Ascending aorta (tissue), 2 donors: Measurements from ENCODE around the gene HSP90AB1. TPM values are rescaled to one million over a fixed set of nuclear protein-coding genes. Genes with fewer than 3 reads are reported as not detected.

ENCODE experiments used
- DNase-seq, 2 donors: peaks; one replicate each; pipeline ENCODE4 v3.0.0-alpha.2; 2019; ENCODE audit warnings: low spot score in 2 of 2
- H3K27ac ChIP-seq, 2 donors: fragments of 200-600 bp; sonication (generic); one replicate each; pipeline ENCODE4 v1.5.1; 2016 to 2017; ENCODE audit warnings: mild to moderate bottlenecking in 1 of 2
- H3K27me3 ChIP-seq: fragments of 200-600 bp; sonication (generic); one replicate; pipeline ENCODE4 v1.5.1; 2017
- H3K36me3 ChIP-seq, 2 donors: fragments of 200-600 bp; sonication (generic); one replicate each; pipeline ENCODE4 v1.5.1; 2016
- H3K4me1 ChIP-seq, 2 donors: fragments of 200-600 bp; sonication (generic); one replicate each; pipeline ENCODE4 v1.5.1; 2016 to 2017; ENCODE audit warnings: mild to moderate bottlenecking in 1 of 2
- H3K4me3 ChIP-seq, 2 donors: fragments of 200-600 bp; sonication (generic); one replicate each; pipeline ENCODE4 v1.5.1; 2016 to 2017; ENCODE audit warnings: mild to moderate bottlenecking in 1 of 2
- H3K9me3 ChIP-seq, 2 donors: fragments of 200-600 bp; sonication (generic); one replicate each; pipeline ENCODE4 v1.5.1; 2016
- intact Hi-C: fragments of 100-400 bp; cut with DNase I; formaldehyde crosslinking; loops from one replicate; pipeline ENCODE4 v1.15.1; 2023
- total RNA-seq: library from RNA; depleted of rRNA; stranded (reverse); fragments of >200 nt; gene quantifications from one replicate; pipeline ENCODE4 v1.1.0, GENCODE V29; 2016
- TF ChIP-seq, protein P1 (sequence below), 3 experiments: fragments of 200-600 bp in 2 of 3; fragments of 450-650 bp in 1 of 3; sonication (generic) in 2 of 3; IDR thresholded peaks; one replicate each; pipeline ENCODE4 v1.5.1; 2016 to 2019; ENCODE audit warnings: antibody characterized with exemption in 3 of 3, mild to moderate bottlenecking in 1 of 3, moderate library complexity in 1 of 3

Gene HSP90AB1
- total RNA-seq, 1 donor from 2014 or later, result 354 TPM

DNA sequence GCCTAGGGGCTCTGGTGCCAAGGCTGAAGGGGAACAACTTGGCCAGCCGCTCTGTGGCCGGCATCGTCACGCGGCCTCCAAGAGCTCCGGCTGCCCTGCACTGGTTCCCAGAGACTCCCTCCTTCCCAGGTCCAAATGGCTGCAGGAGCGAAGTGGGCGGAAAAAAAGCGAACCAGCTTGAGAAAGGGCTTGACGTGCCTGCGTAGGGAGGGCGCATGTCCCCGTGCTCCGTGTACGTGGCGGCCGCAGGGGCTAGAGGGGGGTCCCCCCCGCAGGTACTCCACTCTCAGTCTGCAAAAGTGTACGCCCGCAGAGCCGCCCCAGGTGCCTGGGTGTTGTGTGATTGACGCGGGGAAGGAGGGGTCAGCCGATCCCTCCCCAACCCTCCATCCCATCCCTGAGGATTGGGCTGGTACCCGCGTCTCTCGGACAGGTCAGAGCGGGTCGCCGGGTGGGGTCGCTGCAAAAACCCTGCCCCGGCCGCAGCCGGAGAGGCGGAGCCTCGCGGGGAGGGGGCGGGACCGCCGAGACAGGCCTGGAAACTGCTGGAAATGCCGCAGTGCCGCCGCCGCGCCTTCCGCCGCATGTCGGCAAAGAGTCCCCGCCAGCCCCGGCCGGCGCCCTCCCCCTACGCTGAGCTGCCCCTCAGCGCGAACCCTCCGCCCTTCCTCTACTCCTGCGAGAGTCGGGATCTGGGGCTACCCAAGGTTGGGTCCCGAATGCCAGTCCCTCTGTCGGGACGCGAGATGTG is 814 bp upstream of the HSP90AB1 start:
- no peaks in the 10 kb centered on the region for H3K9me3 ChIP-seq
- TF ChIP-seq, protein P1, sequence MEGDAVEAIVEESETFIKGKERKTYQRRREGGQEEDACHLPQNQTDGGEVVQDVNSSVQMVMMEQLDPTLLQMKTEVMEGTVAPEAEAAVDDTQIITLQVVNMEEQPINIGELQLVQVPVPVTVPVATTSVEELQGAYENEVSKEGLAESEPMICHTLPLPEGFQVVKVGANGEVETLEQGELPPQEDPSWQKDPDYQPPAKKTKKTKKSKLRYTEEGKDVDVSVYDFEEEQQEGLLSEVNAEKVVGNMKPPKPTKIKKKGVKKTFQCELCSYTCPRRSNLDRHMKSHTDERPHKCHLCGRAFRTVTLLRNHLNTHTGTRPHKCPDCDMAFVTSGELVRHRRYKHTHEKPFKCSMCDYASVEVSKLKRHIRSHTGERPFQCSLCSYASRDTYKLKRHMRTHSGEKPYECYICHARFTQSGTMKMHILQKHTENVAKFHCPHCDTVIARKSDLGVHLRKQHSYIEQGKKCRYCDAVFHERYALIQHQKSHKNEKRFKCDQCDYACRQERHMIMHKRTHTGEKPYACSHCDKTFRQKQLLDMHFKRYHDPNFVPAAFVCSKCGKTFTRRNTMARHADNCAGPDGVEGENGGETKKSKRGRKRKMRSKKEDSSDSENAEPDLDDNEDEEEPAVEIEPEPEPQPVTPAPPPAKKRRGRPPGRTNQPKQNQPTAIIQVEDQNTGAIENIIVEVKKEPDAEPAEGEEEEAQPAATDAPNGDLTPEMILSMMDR (IDR thresholded peaks at IDR 0.05), result peak in 1 of 3 experiments; percentile 41
- no peaks in the 10 kb centered on the region for H3K27me3 ChIP-seq
- peak overlapping the region; percentile 99 to 100 for H3K27ac ChIP-seq
- peak overlapping the region; percentile 92 to 99 for H3K4me3 ChIP-seq
- intact Hi-C loops, result loop anchor here (1.0 to 5.0 kb wide), 5 partner anchors 8 to 1074 kb away; partner anchors contain the start of genes MRPL14, SRF, TMEM63B and VEGFA
- peak; percentile 70 to 94 for DNase-seq
- peaks cover 24 to 25% of the 10 kb centered on the region in 2 donors for H3K36me3 ChIP-seq
- H3K4me1 ChIP-seq, result peaks cover 0 to 23% of the 10 kb centered on the region in 2 donors

DNA sequence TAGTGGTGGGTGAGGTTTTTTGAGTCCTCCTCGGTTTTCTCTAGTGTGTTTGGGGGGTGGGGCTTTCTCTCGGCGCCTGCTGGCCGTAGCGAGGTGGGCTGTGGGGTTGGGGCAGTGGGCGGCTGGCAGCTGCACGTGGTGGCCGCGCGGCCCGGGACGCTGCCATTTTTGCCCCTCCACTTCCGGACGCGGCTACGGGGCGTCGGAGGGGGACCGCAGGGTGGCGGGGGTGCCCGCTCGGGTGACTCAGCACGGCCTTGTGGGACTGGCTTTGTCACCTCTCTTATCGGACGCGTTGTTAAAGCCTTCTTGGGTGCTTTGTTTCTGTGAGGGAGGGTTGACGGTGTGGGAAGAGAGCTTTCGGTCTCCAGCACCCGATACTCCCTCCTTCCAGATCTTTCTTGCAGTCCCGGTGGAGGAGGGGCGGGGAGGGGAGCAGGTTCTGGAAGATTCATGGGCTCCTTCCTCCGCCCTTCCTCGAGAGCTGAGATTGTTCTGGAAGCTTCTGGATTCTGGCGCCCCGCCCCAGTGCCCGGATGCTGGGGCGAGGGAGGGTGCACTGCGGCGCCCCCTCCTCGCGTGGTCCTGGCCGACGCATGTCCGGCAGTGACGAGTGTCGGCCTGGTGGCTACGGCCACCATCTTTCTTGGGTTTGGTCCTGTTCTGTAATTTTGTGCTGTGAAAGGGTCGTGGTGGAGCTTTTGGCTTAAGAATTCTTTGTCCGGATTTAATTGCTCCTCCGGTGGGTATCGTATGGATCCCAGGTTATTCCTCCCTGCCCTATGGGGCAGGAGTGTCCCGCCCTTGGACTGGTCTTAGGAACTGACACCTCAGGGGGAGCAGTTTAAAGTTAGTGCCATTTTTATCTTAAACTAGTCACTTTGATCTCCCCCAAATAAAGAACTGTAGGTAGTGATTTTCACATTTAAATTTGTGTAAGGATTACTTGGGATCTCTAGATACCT is 719 bp downstream of the HSP90AB1 start:
- peak; percentile 42 to 88 for DNase-seq
- peaks cover 39 to 40% of the 10 kb centered on the region in 2 donors for H3K36me3 ChIP-seq
- no peaks in the 10 kb centered on the region for H3K27me3 ChIP-seq
- H3K4me3 ChIP-seq, result peak overlapping the region; percentile 92 to 99
- H3K4me1 ChIP-seq, result peaks cover 0 to 30% of the 10 kb centered on the region in 2 donors
- no peaks in the 10 kb centered on the region for H3K9me3 ChIP-seq
- TF ChIP-seq, protein P1 (IDR thresholded peaks at IDR 0.05), result no peak
- intact Hi-C loops, result loop anchor here (2.0 to 5.0 kb wide), 3 partner anchors 121 to 1075 kb away; partner anchors contain the start of genes MRPL14, SRF, TMEM63B and VEGFA
- H3K27ac ChIP-seq, result peak overlapping the region; percentile 99 to 100

DNA sequence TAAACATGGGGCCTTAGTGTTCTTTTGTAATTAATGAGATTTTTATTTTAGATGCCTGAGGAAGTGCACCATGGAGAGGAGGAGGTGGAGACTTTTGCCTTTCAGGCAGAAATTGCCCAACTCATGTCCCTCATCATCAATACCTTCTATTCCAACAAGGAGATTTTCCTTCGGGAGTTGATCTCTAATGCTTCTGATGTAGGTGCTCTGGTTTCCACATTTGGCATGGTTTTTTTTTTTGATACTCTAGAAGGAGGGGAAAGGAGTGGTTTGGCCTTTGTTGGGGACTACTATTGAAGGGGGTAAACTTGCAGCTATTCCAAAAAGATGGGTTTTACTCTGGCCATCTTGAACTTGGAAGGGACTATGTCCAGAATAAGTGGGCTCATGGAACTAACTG is 1.7 kb downstream of the HSP90AB1 start:
- H3K27ac ChIP-seq, result peak overlapping the region; percentile 99 to 100
- no peaks in the 10 kb centered on the region for H3K9me3 ChIP-seq
- intact Hi-C loops, result loop anchor here (5.0 kb wide), 2 partner anchors 476 to 1076 kb away; partner anchors contain the start of genes SRF and VEGFA
- H3K4me3 ChIP-seq, result peak overlapping the region; percentile 92 to 99
- H3K36me3 ChIP-seq, result peaks cover 49 to 50% of the 10 kb centered on the region in 2 donors
- TF ChIP-seq, protein P1 (IDR thresholded peaks at IDR 0.05), result no peak
- no peak for DNase-seq
- peaks cover 0 to 30% of the 10 kb centered on the region in 2 donors for H3K4me1 ChIP-seq
- no peaks in the 10 kb centered on the region for H3K27me3 ChIP-seq

DNA sequence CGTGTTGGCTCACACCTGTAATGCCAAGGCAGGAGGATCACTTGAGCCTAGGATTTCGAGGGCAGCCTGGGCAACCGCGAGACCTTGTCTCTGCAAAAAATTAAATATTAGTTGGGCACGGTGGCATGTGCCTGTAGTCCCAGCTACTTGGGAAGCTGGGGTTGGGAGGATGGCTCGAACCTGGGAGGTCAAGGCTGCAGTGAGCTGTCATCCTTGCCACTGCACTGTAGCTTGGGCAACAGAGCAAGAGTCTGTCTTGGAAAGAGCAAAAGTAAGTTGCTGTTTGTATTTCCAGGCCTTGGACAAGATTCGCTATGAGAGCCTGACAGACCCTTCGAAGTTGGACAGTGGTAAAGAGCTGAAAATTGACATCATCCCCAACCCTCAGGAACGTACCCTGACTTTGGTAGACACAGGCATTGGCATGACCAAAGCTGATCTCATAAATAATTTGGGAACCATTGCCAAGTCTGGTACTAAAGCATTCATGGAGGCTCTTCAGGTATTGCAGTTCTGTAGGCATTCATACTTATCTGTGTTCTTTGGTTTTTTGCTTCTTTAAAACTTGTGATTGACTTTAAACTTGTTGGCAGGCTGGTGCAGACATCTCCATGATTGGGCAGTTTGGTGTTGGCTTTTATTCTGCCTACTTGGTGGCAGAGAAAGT is 2.3 kb downstream of the HSP90AB1 start:
- TF ChIP-seq, protein P1 (IDR thresholded peaks at IDR 0.05), result no peak
- Histone ChIP-seq H3K9me3 (no peaks in the 10 kb centered on the region), H3K27me3 (no peaks in the 10 kb centered on the region), H3K4me1 (peaks cover 0 to 33% of the 10 kb centered on the region in 2 donors), H3K27ac (peak overlapping the region in 1 of 2 donors; percentile 100), H3K36me3 (peaks cover 55 to 56% of the 10 kb centered on the region in 2 donors), H3K4me3 (peak overlapping the region; percentile 92 to 99)
- intact Hi-C loops, result loop anchor here (5.0 kb wide), 2 partner anchors 477 to 1077 kb away; partner anchors contain the start of genes SRF and VEGFA
- DNase-seq, result no peak
